Activated CD4-positive, alpha-beta memory T cell treated with anti-CD3 and anti-CD28 coated beads, Interleukin-2, amount 10 ng/mL, durations not matched to agents 7 days and 5 days (primary cell): ENCODE data around the gene LRP8. TPM values are rescaled to one million over a fixed set of nuclear protein-coding genes. Genes with fewer than 3 reads are reported as not detected.

Source experiments
- CTCF ChIA-PET: fragments of 350-600 bp; sonication (Branson Sonifier 250); formaldehyde crosslinking; loops from one replicate; lab custom pipeline; 2021; ENCODE audit warnings: antibody characterized with exemption, inconsistent platforms; lab: Charles Lee
- POLR2A ChIA-PET: fragments of 350-600 bp; sonication (Branson Sonifier 250); formaldehyde crosslinking; loops from one replicate; lab custom pipeline; 2021; ENCODE audit warnings: antibody characterized with exemption; lab: Charles Lee
- DNase-seq: peaks from one replicate; pipeline ENCODE4 v3.0.0-alpha.2; 2020
- H3K27ac Mint-ChIP-seq: one replicate; pipeline ENCODE4 v1.8.0; 2021; ENCODE audit warnings: mild to moderate bottlenecking, mixed read lengths
- H3K27me3 Mint-ChIP-seq: one replicate; pipeline ENCODE4 v1.8.0; 2021; ENCODE audit warnings: mixed read lengths
- H3K36me3 Mint-ChIP-seq: one replicate; pipeline ENCODE4 v1.8.0; 2021; ENCODE audit warnings: low read depth, mixed read lengths
- H3K4me1 Mint-ChIP-seq: one replicate; pipeline ENCODE4 v1.8.0; 2021; ENCODE audit warnings: mixed read lengths
- H3K4me3 Mint-ChIP-seq: one replicate; pipeline ENCODE4 v1.8.0; 2021; ENCODE audit warnings: mild to moderate bottlenecking, mixed read lengths
- H3K9me3 Mint-ChIP-seq: one replicate; pipeline ENCODE4 v1.8.0; 2021; ENCODE audit warnings: mixed read lengths
- total RNA-seq, 2 experiments: library from RNA; stranded (reverse); gene quantifications; one replicate each; pipeline ENCODE4 v1.2.3, GENCODE V29; 2021

LRP8 gene
- total RNA-seq, 2 experiments from 2014 or later: 51.5 to 52.7 TPM

DNA sequence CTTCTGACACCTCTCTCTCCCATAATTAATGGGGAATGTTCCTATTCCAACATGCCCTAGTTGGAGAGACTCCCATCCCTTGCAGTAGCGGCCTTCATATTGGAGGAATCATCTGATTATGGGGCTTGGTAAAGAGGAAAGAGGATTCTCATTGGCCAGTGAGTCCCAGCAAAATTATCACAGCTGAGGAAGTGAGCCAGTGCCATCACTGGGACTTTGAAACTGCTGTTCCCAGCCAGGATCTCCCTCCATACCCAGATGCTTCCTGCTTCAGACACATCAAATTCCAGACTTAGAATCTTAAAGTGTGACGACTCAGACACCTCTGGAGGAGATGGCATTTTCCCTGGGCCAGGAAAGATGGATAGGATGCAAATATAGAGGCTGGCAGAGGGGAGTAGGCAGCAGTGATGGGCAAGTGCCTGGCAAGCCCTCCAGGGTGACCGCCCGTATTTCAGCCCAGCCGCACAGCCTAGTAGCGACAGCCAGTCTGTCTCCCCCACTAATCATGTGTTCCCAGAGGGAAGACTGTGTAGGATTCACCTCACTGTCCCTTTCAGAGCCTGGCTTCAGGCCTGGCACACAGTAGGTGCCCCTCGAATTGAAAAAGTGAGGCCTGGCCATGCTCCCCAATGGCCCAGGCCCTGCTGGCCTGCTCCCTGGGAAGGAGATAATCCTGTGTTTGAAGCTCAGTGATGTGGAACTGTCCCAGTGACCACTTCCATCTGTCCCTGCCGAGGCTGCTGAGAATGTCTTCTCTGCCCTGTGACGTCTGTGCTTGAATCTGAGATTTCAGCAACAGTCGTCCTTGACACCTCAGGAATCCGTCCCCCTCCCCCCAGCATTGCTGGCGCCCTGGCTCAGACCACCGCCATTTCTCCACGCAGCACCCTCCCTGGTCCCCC, 48.3 kb downstream of the LRP8 start:
- H3K27ac Mint-ChIP-seq: no peak overlapping the region
- ChIA-PET CTCF (interaction anchor here (1.0 to 6.2 kb wide), 8 partner anchors 9 to 194 kb away, joined by 3 to 98 read pairs (median 4); no protein-coding TSS in a partner anchor), POLR2A (interaction anchor here (1.3 to 3.2 kb wide), 4 partner anchors 47 to 114 kb away, joined by 3 to 9 read pairs (median 6); no protein-coding TSS in a partner anchor)
- peaks cover 28% of the 10 kb centered on the region for H3K36me3 Mint-ChIP-seq
- DNase-seq: no peak
- H3K9me3 Mint-ChIP-seq: no peaks in the 10 kb centered on the region
- H3K4me3 Mint-ChIP-seq: no peak overlapping the region
- H3K27me3 Mint-ChIP-seq: no peaks in the 10 kb centered on the region
- H3K4me1 Mint-ChIP-seq: no peaks in the 10 kb centered on the region

DNA sequence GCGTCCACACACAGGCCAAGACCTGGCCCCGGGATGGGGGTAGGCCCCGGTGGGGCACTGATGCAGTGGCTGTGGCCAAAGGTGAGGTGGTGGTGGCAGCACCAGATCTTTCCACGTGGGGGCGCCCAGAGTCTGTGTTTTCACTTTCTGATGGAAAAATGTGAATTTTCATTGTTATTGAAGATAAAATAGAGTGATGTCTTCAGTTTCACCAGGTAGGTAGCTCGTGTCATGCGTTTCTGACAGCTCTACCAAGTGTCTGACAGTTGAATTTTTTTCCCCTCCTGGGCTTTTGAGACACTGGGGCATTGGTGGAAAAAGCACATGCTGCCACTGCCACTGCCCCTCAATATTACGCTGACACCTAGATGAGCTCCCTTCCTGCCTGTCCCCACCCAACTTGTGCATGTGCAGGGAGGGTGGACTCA, 49.6 kb downstream of the LRP8 start:
- POLR2A ChIA-PET: interaction anchor here (1.3 to 3.2 kb wide), 3 partner anchors 48 to 115 kb away, joined by 5 to 9 read pairs (median 8); no protein-coding TSS in a partner anchor
- DNase-seq: peak; percentile 75
- no peaks in the 10 kb centered on the region for H3K9me3 Mint-ChIP-seq
- CTCF ChIA-PET: interaction anchor here (0.6 to 6.2 kb wide), 24 partner anchors 8 to 206 kb away, joined by 3 to 98 read pairs (median 4); no protein-coding TSS in a partner anchor
- H3K36me3 Mint-ChIP-seq: peaks cover 31% of the 10 kb centered on the region
- no peaks in the 10 kb centered on the region for H3K27me3 Mint-ChIP-seq
- no peak overlapping the region for H3K4me3 Mint-ChIP-seq
- no peaks in the 10 kb centered on the region for H3K4me1 Mint-ChIP-seq
- H3K27ac Mint-ChIP-seq: peak overlapping the region; percentile 48

GRCh38 chr1:53277326-53277725, 50.5 kb downstream of the LRP8 start:
- no peaks in the 10 kb centered on the region for H3K4me1 Mint-ChIP-seq
- ChIA-PET CTCF (interaction anchor here (1.5 to 6.2 kb wide), 6 partner anchors 9 to 196 kb away, joined by 3 to 98 read pairs (median 10); no protein-coding TSS in a partner anchor), POLR2A (interaction anchor here (3.2 kb wide), 1 partner anchor 49 kb away, joined by 9 read pairs; no protein-coding TSS in a partner anchor)
- H3K4me3 Mint-ChIP-seq: no peak overlapping the region
- no peaks in the 10 kb centered on the region for H3K27me3 Mint-ChIP-seq
- H3K36me3 Mint-ChIP-seq: peaks cover 39% of the 10 kb centered on the region
- no peak for DNase-seq
- no peaks in the 10 kb centered on the region for H3K9me3 Mint-ChIP-seq
- H3K27ac Mint-ChIP-seq: no peak overlapping the region

DNA sequence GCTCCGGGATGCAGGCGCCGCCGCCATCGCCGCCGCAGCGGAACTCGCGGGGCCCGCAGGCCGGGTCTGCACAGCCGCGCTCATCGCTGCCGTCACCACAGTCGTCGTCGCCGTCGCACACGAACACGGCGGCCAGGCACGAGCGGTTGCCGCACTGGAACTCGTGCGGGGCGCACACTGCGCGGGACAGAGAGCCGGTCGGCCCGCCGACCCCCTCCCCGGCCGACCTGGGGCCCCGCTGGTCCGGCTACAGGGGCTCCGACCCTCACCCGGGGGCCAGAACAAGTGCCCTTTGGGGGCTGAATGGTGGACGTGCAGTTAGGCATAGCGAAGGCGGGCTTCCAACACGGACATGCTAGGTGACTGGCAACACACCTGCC, 51.0 kb downstream of the LRP8 start:
- H3K4me1 Mint-ChIP-seq: no peaks in the 10 kb centered on the region
- H3K27me3 Mint-ChIP-seq: no peaks in the 10 kb centered on the region
- ChIA-PET POLR2A (interaction anchor here (3.2 kb wide), 1 partner anchor 50 kb away, joined by 9 read pairs; no protein-coding TSS in a partner anchor), CTCF (interaction anchor here (1.8 to 6.2 kb wide), 2 partner anchors 115 to 121 kb away, joined by 12 to 98 read pairs; no protein-coding TSS in a partner anchor)
- no peak overlapping the region for H3K4me3 Mint-ChIP-seq
- H3K27ac Mint-ChIP-seq: no peak overlapping the region
- H3K9me3 Mint-ChIP-seq: no peaks in the 10 kb centered on the region
- H3K36me3 Mint-ChIP-seq: peaks cover 39% of the 10 kb centered on the region
- DNase-seq: no peak

- ChIA-PET CTCF (interaction anchor here (1.4 kb wide), 1 partner anchor 119 kb away, joined by 4 read pairs; no protein-coding TSS in a partner anchor), POLR2A (no interaction called here)
- no peaks in the 10 kb centered on the region for H3K4me1 Mint-ChIP-seq
- no peak overlapping the region for H3K4me3 Mint-ChIP-seq
- no peaks in the 10 kb centered on the region for H3K27me3 Mint-ChIP-seq
- peaks cover 38% of the 10 kb centered on the region for H3K36me3 Mint-ChIP-seq
- DNase-seq: no peak
- H3K9me3 Mint-ChIP-seq: no peaks in the 10 kb centered on the region
- H3K27ac Mint-ChIP-seq: no peak overlapping the region
Measured at GRCh38 chr1:53276153-53276901, 51.5 kb downstream of the LRP8 start.

DNA sequence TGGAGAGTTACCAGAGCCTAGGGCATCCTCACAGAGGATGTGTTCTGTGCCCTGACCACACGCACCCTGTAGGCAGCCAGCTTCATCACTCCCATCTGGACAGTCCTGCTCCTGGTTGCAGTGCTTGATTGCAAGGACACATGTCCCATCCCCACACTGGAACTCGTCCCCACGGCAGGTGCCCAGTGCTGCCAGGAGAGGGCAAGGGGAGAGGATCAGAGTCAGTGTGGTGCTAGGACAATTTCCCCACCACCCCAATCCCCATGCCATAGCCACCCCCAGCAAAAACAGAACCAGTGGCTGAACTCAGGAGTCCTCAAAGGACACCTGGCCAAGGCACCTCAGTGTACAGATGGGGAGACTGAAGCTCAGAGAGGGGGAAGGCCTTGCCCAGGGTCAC, 52.3 kb downstream of the LRP8 start:
- Mint-ChIP-seq H3K36me3 (peaks cover 37% of the 10 kb centered on the region), H3K27me3 (no peaks in the 10 kb centered on the region), H3K4me3 (no peak overlapping the region), H3K27ac (no peak overlapping the region), H3K9me3 (no peaks in the 10 kb centered on the region), H3K4me1 (no peaks in the 10 kb centered on the region)
- ChIA-PET POLR2A (no interaction called here), CTCF (interaction anchor here (1.4 kb wide), 1 partner anchor 120 kb away, joined by 4 read pairs; no protein-coding TSS in a partner anchor)
- no peak for DNase-seq

DNA sequence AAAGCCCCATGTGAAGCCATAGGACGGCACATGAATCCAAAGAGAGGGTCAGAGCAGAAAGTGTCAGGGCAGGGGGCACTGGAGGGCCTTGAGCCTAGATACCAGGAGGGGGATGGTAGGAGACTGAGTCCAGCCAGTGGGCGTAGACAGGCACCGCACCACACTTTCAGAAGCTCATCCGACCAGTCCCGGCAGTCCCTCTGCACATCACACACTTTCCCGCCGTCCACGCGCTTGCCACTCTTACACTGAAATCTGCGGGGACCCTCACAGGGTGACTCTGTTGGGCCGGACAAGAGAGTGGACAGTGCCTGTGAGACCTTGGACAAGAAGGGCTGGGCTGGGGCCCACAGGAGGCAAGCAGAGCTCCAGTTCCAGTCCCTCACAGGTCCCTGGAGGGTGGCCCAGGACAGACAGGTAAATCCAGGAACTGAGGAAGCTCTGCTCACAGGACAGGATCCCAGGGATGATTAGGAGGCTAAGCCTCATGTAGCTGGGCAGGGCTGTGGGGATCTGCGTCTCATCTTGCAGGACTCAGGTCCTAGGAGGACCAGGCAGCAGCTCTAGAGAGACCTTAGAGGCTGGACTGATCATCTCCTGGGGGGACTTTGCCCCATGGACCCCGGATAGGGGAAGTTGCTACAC, 53.2 kb downstream of the LRP8 start:
- Mint-ChIP-seq H3K4me1 (no peaks in the 10 kb centered on the region), H3K4me3 (no peak overlapping the region), H3K27ac (no peak overlapping the region), H3K9me3 (no peaks in the 10 kb centered on the region), H3K36me3 (peaks cover 44% of the 10 kb centered on the region), H3K27me3 (no peaks in the 10 kb centered on the region)
- ChIA-PET CTCF (interaction anchor here (0.8 kb wide), 1 partner anchor 118 kb away, joined by 3 read pairs; no protein-coding TSS in a partner anchor), POLR2A (interaction anchor here (0.7 kb wide), 1 partner anchor 18 kb away, joined by 3 read pairs; no protein-coding TSS in a partner anchor)
- DNase-seq: no peak

DNA sequence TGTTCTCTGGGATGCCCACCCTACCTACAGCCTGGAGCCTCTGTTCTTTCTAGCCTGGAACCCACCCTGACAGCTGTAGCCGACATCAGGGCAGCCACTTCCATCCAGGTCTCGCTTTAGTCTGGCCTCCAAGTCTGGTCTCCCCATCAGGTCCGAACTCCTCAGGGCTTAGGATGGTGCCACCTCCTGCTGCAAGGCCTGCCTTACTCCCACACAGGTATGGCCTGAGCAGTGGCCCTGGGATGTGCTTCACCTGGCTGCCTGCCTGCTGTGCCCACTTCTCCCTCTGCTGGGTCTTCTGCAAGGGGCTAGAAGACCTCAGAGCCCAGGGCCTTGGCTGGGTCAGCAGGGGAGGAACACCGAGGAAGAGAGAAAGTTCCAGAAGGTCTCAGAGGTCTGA, 53.8 kb downstream of the LRP8 start:
- peaks cover 46% of the 10 kb centered on the region for H3K36me3 Mint-ChIP-seq
- no peak overlapping the region for H3K4me3 Mint-ChIP-seq
- CTCF ChIA-PET: interaction anchor here (0.8 kb wide), 1 partner anchor 119 kb away, joined by 3 read pairs; no protein-coding TSS in a partner anchor
- no peaks in the 10 kb centered on the region for H3K27me3 Mint-ChIP-seq
- no peaks in the 10 kb centered on the region for H3K9me3 Mint-ChIP-seq
- POLR2A ChIA-PET: interaction anchor here (0.7 kb wide), 1 partner anchor 18 kb away, joined by 3 read pairs; no protein-coding TSS in a partner anchor
- no peaks in the 10 kb centered on the region for H3K4me1 Mint-ChIP-seq
- no peak for DNase-seq
- H3K27ac Mint-ChIP-seq: no peak overlapping the region

DNA sequence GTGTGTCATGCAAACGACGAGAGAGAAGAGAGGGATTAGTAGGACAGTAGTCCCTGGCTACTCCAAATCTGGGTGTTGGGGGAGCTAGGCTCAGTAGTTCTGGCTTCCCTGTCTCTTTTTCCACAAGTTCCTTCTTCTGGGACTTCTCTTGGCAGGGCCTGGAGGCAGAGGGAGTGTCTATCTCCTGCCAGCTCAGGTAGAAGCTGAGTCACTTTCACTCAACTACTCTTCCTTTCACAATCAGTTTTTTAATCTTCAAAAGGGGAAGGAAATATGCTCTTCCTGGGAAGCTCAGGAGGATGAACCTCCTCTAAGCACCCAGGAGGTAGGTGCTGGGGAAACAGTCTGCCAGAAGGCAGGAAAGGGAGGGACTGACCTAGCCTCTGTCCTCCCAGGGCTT, 54.3 kb downstream of the LRP8 start:
- Mint-ChIP-seq H3K9me3 (no peaks in the 10 kb centered on the region), H3K4me3 (no peak overlapping the region), H3K36me3 (peaks cover 50% of the 10 kb centered on the region), H3K27ac (no peak overlapping the region), H3K27me3 (no peaks in the 10 kb centered on the region), H3K4me1 (no peaks in the 10 kb centered on the region)
- CTCF ChIA-PET: no interaction called here
- POLR2A ChIA-PET: no interaction called here
- DNase-seq: no peak

DNA sequence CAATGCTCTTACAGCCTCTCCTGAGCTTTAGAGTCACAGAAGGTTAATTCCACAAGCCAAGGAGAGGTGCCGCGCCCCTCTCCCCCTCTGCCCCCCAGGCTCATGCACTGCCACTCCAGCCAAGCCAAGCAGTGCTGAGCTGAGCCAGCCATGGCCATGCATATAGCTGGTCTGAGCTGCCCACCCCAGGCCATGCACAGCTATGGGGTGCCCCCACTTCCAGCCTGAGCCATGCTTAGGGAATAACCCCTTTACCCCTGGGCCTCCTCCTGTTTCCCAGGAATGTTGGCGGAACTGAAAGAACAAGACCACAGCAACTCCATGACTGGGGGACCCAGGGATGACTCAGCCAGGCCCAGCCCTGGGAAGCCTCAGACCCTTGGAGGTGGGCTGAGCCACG, 55.5 kb downstream of the LRP8 start:
- no peaks in the 10 kb centered on the region for H3K4me1 Mint-ChIP-seq
- no peaks in the 10 kb centered on the region for H3K9me3 Mint-ChIP-seq
- H3K27ac Mint-ChIP-seq: no peak overlapping the region
- CTCF ChIA-PET: no interaction called here
- H3K36me3 Mint-ChIP-seq: peaks cover 43% of the 10 kb centered on the region
- no peak for DNase-seq
- H3K27me3 Mint-ChIP-seq: no peaks in the 10 kb centered on the region
- POLR2A ChIA-PET: interaction anchor here (1.3 kb wide), 1 partner anchor 31 kb away, joined by 3 read pairs; no protein-coding TSS in a partner anchor
- no peak overlapping the region for H3K4me3 Mint-ChIP-seq

DNA sequence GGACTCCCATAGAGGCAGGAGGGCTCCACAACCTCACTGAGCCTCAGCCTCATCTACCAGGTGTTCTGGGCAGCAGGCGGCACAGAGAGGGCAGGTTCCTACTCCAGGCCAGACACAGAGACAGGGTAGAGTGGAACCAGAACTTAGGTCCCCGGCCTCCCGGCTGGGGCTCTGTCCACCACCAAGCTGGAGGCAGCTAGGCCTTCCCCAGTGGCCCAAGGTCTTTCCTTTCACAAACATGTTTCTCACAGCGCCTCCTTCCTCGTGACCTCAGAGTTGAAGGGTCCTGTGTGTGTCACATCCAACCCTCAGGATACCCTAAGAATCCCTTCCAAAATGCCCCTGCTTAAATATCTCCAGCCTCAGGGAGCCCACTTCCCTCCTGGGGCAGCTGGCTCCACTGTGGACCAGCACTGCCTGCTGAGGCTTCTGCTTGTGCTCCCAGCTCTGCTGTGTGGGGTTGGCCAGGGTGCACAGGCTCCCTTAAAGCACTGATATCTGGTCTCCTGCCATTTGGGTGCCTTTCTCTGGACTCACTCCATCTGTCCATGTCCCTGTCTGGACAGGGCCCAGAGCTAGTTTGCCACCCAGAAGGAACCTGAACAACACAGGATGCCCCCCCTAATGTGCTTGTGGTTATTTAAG, 56.3 kb downstream of the LRP8 start:
- no peak overlapping the region for H3K27ac Mint-ChIP-seq
- no peaks in the 10 kb centered on the region for H3K27me3 Mint-ChIP-seq
- ChIA-PET POLR2A (interaction anchor here (1.3 kb wide), 1 partner anchor 32 kb away, joined by 3 read pairs; no protein-coding TSS in a partner anchor), CTCF (no interaction called here)
- no peak for DNase-seq
- H3K4me3 Mint-ChIP-seq: no peak overlapping the region
- H3K9me3 Mint-ChIP-seq: no peaks in the 10 kb centered on the region
- H3K36me3 Mint-ChIP-seq: peaks cover 45% of the 10 kb centered on the region
- H3K4me1 Mint-ChIP-seq: no peaks in the 10 kb centered on the region

DNA sequence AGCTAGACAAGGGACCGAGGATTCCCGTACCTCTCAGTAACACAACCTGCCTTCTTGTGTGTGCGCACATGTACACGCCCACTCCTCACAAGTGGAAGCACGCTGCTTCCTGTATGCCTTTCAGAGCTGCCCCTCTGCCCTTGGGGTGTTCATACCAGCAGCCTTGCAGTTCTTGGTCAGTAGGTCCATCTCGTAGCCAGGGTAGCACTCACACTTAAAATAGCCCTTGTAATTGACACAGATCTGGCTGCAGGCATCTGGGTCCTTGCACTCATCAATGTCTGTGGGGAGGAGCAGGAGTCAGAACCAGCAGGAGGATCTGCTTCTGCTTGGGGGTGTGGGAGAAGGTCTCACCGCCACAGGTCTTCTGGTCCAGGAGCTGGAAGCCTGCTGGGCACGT, 57.0 kb downstream of the LRP8 start:
- Mint-ChIP-seq H3K4me1 (no peaks in the 10 kb centered on the region), H3K36me3 (peaks cover 49% of the 10 kb centered on the region), H3K4me3 (no peak overlapping the region), H3K27me3 (no peaks in the 10 kb centered on the region), H3K9me3 (no peaks in the 10 kb centered on the region), H3K27ac (no peak overlapping the region)
- POLR2A ChIA-PET: no interaction called here
- no peak for DNase-seq
- CTCF ChIA-PET: no interaction called here
